ENCODE data around the gene ERFE.

DNA sequence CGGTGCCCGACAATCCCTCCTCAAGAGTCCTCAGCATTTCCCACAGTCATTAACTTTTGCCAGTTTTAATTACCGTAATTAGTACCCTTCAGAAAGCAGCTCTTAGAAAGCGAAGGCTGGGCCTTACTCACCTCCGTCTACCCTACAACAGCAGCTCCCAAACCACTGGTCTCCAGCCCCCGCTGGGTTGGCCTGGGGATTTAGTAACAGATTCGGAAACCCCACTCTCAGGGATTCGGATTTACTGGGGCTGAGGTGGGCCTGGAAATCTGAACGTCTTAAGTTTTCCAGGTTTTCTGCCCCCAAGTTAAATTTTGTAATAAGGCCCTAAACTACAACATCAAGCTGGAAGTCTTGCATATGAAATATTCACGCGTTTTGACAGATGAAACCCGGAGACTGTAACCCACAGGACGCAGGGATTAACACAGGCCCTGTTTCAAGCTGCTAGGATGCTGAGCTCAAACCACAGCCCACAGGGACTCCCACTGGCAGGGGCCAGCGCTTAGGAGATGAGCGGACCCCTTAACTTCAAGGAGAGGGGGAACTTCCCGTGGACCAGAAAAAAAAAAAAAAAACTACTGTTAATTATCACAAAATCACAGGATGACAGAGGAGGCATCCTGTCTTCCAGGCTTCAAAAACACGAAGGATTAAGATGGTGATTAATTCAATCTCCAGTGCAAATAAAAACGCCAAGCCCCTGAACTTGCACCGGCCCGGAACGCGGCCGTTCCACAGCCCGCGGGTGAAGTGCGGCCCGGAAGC lies 43.7 kb downstream of the ERFE start:
- no peak for TF ChIP-seq MEIS2 (CRISPR knock-in tag; IDR thresholded peaks at IDR 0.05)
- no peak for TF ChIP-seq SP1 (IDR thresholded peaks at IDR 0.05)
- TF ChIP-seq SP1 (CRISPR knock-in tag; IDR thresholded peaks at IDR 0.05), result no peak
- TF ChIP-seq, protein P1, sequence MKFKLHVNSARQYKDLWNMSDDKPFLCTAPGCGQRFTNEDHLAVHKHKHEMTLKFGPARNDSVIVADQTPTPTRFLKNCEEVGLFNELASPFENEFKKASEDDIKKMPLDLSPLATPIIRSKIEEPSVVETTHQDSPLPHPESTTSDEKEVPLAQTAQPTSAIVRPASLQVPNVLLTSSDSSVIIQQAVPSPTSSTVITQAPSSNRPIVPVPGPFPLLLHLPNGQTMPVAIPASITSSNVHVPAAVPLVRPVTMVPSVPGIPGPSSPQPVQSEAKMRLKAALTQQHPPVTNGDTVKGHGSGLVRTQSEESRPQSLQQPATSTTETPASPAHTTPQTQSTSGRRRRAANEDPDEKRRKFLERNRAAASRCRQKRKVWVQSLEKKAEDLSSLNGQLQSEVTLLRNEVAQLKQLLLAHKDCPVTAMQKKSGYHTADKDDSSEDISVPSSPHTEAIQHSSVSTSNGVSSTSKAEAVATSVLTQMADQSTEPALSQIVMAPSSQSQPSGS (CRISPR knock-in tag; IDR thresholded peaks at IDR 0.05), result no peak

Data from HepG2 (cell line).